Keratinocyte (primary cell): ENCODE data around the gene ALOX15. TPM values are rescaled to one million over a fixed set of nuclear protein-coding genes. Genes with fewer than 3 reads are reported as not detected.

Experiments used
- DNase-seq: peaks from one replicate; pipeline ENCODE4 v3.0.0-alpha.2; 2011; ENCODE audit warnings: low read depth, missing footprints, low spot score
- FAIRE-seq: peaks from 2 replicates; lab custom pipeline; 2011; peaks lifted over from hg19 to GRCh38; lab: Jason Lieb, UNC
- H2AFZ ChIP-seq: 2 replicates; pipeline ENCODE4 v1.6.0; 2012; ENCODE audit warnings: low read length, control low read depth, inconsistent platforms; ENCODE audit not compliant: control insufficient read depth
- H3K27ac ChIP-seq: 2 replicates; pipeline ENCODE4 v1.5.1; 2011; ENCODE audit warnings: low read length; ENCODE audit not compliant: control insufficient read depth, insufficient read depth
- H3K27me3 ChIP-seq: 3 replicates; pipeline ENCODE4 v1.6.0; 2011; ENCODE audit warnings: low read length; ENCODE audit not compliant: control insufficient read depth, insufficient read depth; ENCODE audit errors: extremely low read depth
- H3K36me3 ChIP-seq, 2 experiments: 2 replicates in 1 of 2; 3 replicates in 1 of 2; pipeline ENCODE4 v1.5.1; 2011; ENCODE audit warnings: low read length in 2 of 2, mild to moderate bottlenecking in 1 of 2; ENCODE audit not compliant: control insufficient read depth in 2 of 2, insufficient read depth in 2 of 2; ENCODE audit errors: extremely low read depth in 1 of 2
- H3K4me1 ChIP-seq: 3 replicates; pipeline ENCODE4 v1.5.1; 2011; ENCODE audit warnings: low read length; ENCODE audit not compliant: control insufficient read depth, insufficient read depth; ENCODE audit errors: extremely low read depth
- H3K4me2 ChIP-seq: 3 replicates; pipeline ENCODE4 v1.6.0; 2011; ENCODE audit warnings: low read depth, low read length; ENCODE audit not compliant: control insufficient read depth, insufficient read depth; ENCODE audit errors: extremely low read depth
- H3K4me3 ChIP-seq, 3 experiments: fragments of 200-600 bp in 1 of 3; sonication (generic) in 1 of 3; 2 replicates in 2 of 3; 3 replicates in 1 of 3; pipeline ENCODE4 v1.5.1; 2011 to 2016; ENCODE audit warnings: low read length in 3 of 3, mild to moderate bottlenecking in 3 of 3, control low read depth in 2 of 3, inconsistent platforms in 1 of 3, low read depth in 1 of 3, mixed read lengths in 1 of 3, mixed run types in 1 of 3, moderate library complexity in 1 of 3; ENCODE audit not compliant: control insufficient read depth in 2 of 3, insufficient read depth in 2 of 3; ENCODE audit errors: extremely low read depth in 1 of 3
- H3K79me2 ChIP-seq: 2 replicates; pipeline ENCODE4 v1.6.0; 2012; ENCODE audit warnings: low read length; ENCODE audit not compliant: control insufficient read depth, insufficient read depth
- H3K9ac ChIP-seq: 3 replicates; pipeline ENCODE4 v1.6.0; 2011; ENCODE audit warnings: low read length; ENCODE audit not compliant: control insufficient read depth, insufficient read depth; ENCODE audit errors: extremely low read depth
- H3K9me1 ChIP-seq: 3 replicates; pipeline ENCODE4 v1.6.0; 2011; ENCODE audit warnings: low read length; ENCODE audit not compliant: control insufficient read depth, insufficient read depth; ENCODE audit errors: extremely low read depth
- H3K9me3 ChIP-seq: 2 replicates; pipeline ENCODE4 v1.5.1; 2012; ENCODE audit warnings: low read depth, low read length; ENCODE audit not compliant: control insufficient read depth
- H4K20me1 ChIP-seq: 3 replicates; pipeline ENCODE4 v1.6.0; 2011; ENCODE audit warnings: low read length; ENCODE audit not compliant: control insufficient read depth, insufficient read depth; ENCODE audit errors: extremely low read depth
- CTCF ChIP-seq, 3 experiments: IDR thresholded peaks in 1 of 3; conservative IDR thresholded peaks in 1 of 3; optimal IDR thresholded peaks in 1 of 3; 2 replicates in 2 of 3; 3 replicates in 1 of 3; pipeline versions ENCODE3 to v1.5.1; 2011; ENCODE audit warnings: low read length in 3 of 3, mild to moderate bottlenecking in 3 of 3, moderate library complexity in 2 of 3, control low read depth in 1 of 3, inconsistent platforms in 1 of 3; ENCODE audit not compliant: insufficient read depth in 2 of 3; ENCODE audit errors: extremely low read depth in 1 of 3
- EZH2 ChIP-seq: IDR thresholded peaks from one replicate; pipeline ENCODE4 v1.6.1; 2012; ENCODE audit warnings: inconsistent platforms, mild to moderate bottlenecking, low read length, moderate library complexity
- dilution Hi-C: fragments of 300-500 bp; cut with MboI; formaldehyde crosslinking; loops from one replicate; pipeline ENCODE4 v1.7.0; 2020; ENCODE audit warnings: low sequenced_read_pairs; ENCODE audit not compliant: extremely low pct_ligation_motif_present
- polyA plus RNA-seq, 5 experiments: library from polyadenylated mRNA; depleted of rRNA in 3 of 5; stranded (reverse) in 3 of 5; stranded (forward) in 1 of 5; unstranded in 1 of 5; fragments of >200 nt; gene quantifications; 1 replicate in 1 of 5; 2 replicates in 3 of 5; 3 replicates in 1 of 5; pipeline versions ENCODE4 v1.2.1 to v1.2.3, GENCODE V29; 2011 to 2012; ENCODE audit warnings: missing spikeins in 2 of 5, low read depth in 1 of 5, low replicate concordance in 1 of 5

The ALOX15 gene
- polyA plus RNA-seq, 1 donor (not counting 4 experiments of a cell fraction or from before 2014, with no cell fraction given): 0.04 TPM

GRCh38 chr17:4594931-4595684 lies 46.4 kb downstream of the ALOX15 start:
- dilution Hi-C loops: no loop called here
- Histone ChIP-seq H3K9me1 (no peaks in the 10 kb centered on the region), H3K9ac (no peak overlapping the region), H3K4me1 (no peaks in the 10 kb centered on the region), H4K20me1 (no peaks in the 10 kb centered on the region), H3K36me3 (no peaks in the 10 kb centered on the region), H3K27ac (no peak overlapping the region), H3K9me3 (no peaks in the 10 kb centered on the region), H3K79me2 (no peaks in the 10 kb centered on the region), H2AFZ (no peak overlapping the region), H3K4me2 (no peak overlapping the region), H3K4me3 (no peak overlapping the region), H3K27me3 (peaks cover 32% of the 10 kb centered on the region)
- no peak for DNase-seq
- FAIRE-seq: no peak
- no peak for TF ChIP-seq EZH2
- TF ChIP-seq CTCF (optimal IDR thresholded peaks at IDR 0.05 in 1 of 3, IDR thresholded peaks at IDR 0.05 in 1 of 3, conservative IDR thresholded peaks at IDR 0.05 in 1 of 3; ENCODE audit: extremely low read depth in 1 of 3, insufficient read depth in 2 of 3, low read length in 3 of 3): no peak

- Histone ChIP-seq H4K20me1 (no peaks in the 10 kb centered on the region), H3K4me1 (no peaks in the 10 kb centered on the region), H3K4me3 (no peak overlapping the region), H3K79me2 (no peaks in the 10 kb centered on the region), H2AFZ (no peak overlapping the region), H3K9ac (no peak overlapping the region), H3K27me3 (peaks cover 28% of the 10 kb centered on the region), H3K9me3 (no peaks in the 10 kb centered on the region), H3K4me2 (no peak overlapping the region), H3K9me1 (no peaks in the 10 kb centered on the region), H3K27ac (no peak overlapping the region), H3K36me3 (no peaks in the 10 kb centered on the region)
- FAIRE-seq (no peak), DNase-seq (no peak)
- TF ChIP-seq EZH2 (no peak), CTCF (optimal IDR thresholded peaks at IDR 0.05 in 1 of 3, IDR thresholded peaks at IDR 0.05 in 1 of 3, conservative IDR thresholded peaks at IDR 0.05 in 1 of 3; ENCODE audit: extremely low read depth in 1 of 3, insufficient read depth in 2 of 3, low read length in 3 of 3) (no peak)
- dilution Hi-C loops: no loop called here
Measured at GRCh38 chr17:4594406-4594805, 47.1 kb downstream of the ALOX15 start.
